Erythroblast (primary cell): ENCODE measurements around the gene C3.

Experiments used
- GATA1 ChIP-seq: IDR thresholded peaks from 2 replicates; pipeline ENCODE4 v1.6.1; 2011; ENCODE audit warnings: low read depth, mild to moderate bottlenecking, control low read depth, low read length, moderate library complexity
- POLR2A ChIP-seq: IDR thresholded peaks from 2 replicates; pipeline ENCODE4 v1.6.1; 2011; ENCODE audit warnings: mild to moderate bottlenecking, low read length

DNA sequence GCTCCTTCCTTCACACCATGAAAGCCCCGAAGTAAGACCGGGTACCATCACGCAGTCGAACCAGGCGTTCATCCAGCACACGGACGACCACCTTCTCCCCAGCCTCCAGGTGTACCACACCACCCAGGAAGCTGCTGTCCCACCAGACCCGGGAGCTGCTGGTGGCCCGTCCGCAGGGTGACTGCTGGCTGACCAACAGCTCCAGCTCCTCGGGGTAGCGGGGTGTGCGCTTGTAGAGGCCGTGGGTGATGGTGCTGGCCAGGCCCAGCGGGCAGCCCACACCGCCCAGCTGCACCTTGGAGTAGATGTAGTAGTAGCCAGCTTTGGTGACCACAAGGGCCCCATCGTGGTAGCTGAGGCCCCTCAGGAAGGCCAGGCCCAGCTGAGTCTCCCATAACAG, 55.5 kb downstream of the C3 start:
- TF ChIP-seq POLR2A: no peak
- TF ChIP-seq GATA1: no peak
